ENCODE measurements around the gene PDE3B. TPM values are rescaled to one million over a fixed set of nuclear protein-coding genes. Genes with fewer than 3 reads are reported as not detected.
"Not testable (repeated sequence)": the region's sequence is repeated elsewhere in the genome, so short reads cannot be mapped to it uniquely, and the experiment has no call there.

PDE3B gene
- total and polyA plus RNA-seq, 9 of the 15 experiments (the other 6 are each of a cell fraction or from before 2014, with no cell fraction given) = 2.3 to 22.5 (median 12.2) TPM

- no peak for TF ChIP-seq ZNF398 (CRISPR knock-in tag; IDR thresholded peaks at IDR 0.05)
Observed at GRCh38 chr11:14626650-14627049, 17.0 kb upstream of the PDE3B start (continued).

- H3K27me3 ChIP-seq (ENCODE audit: control insufficient read depth in 2 of 2, insufficient read depth in 2 of 2, low read length in 2 of 2); H2AFZ ChIP-seq (ENCODE audit: low read depth, low read length); H3K9me1 ChIP-seq (ENCODE audit: control insufficient read depth, insufficient read depth, low read length); CTCF ChIA-PET (ENCODE audit: low intra/inter-chr PET ratio); intact Hi-C loops (cut with micrococcal nuclease); H4K20me1 ChIP-seq (replicated peaks; ENCODE audit: control insufficient read depth, insufficient read depth, low read length); ATAC-seq; H3K4me2 ChIP-seq (ENCODE audit: insufficient read depth, low read length); H3K4me1 ChIP-seq (replicated peaks in 1 of 2; ENCODE audit: control insufficient read depth in 2 of 2, insufficient read depth in 2 of 2, low read length in 2 of 2); DNase-seq (ENCODE audit: extremely low read depth in 1 of 4, low spot score in 3 of 4); H3K4me3 ChIP-seq; FAIRE-seq; H3K27ac ChIP-seq (ENCODE audit: extremely low read depth, low read depth, low read length); POLR2A ChIA-PET; in situ Hi-C loops (cut with MboI); H3K9ac ChIP-seq (ENCODE audit: insufficient read depth in 1 of 2, low read depth in 2 of 2, low read length in 2 of 2); BruUV-seq (replicated peaks): not testable (repeated sequence)
- H3K79me2 ChIP-seq (ENCODE audit: control insufficient read depth, insufficient read depth, low read length) = peaks cover 42% of the 10 kb centered on the region
- H3K36me3 ChIP-seq (ENCODE audit: control insufficient read depth, insufficient read depth, low read length) = peaks cover 43% of the 10 kb centered on the region
- 100% methylated on average over 5 of the region's 26 CpGs for WGBS (ENCODE audit: insufficient coverage, low coverage, missing lambda C conversion rate)
- peaks cover 24% of the 10 kb centered on the region for H3K9me3 ChIP-seq (replicated peaks; ENCODE audit: control insufficient read depth, insufficient read depth, low read depth, low read length)
Observed at GRCh38 chr11:14633506-14634224, 9.9 kb upstream of the PDE3B start.

Data from K562 (cell line).